HG03095 (cell line): Measurements from ENCODE around the gene THOC3.
"Not testable (repeated sequence)": the region's sequence is repeated elsewhere in the genome, so short reads cannot be mapped to it uniquely, and the experiment has no call there.

Source experiments
- ATAC-seq: cut with Tn5 transposase; IDR thresholded peaks from one replicate; pipeline ENCODE4 v1.9.1; 2021; ENCODE audit warnings: moderate library complexity; ENCODE audit not compliant: unreplicated experiment

Gene THOC3, protein sequence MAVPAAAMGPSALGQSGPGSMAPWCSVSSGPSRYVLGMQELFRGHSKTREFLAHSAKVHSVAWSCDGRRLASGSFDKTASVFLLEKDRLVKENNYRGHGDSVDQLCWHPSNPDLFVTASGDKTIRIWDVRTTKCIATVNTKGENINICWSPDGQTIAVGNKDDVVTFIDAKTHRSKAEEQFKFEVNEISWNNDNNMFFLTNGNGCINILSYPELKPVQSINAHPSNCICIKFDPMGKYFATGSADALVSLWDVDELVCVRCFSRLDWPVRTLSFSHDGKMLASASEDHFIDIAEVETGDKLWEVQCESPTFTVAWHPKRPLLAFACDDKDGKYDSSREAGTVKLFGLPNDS

DNA sequence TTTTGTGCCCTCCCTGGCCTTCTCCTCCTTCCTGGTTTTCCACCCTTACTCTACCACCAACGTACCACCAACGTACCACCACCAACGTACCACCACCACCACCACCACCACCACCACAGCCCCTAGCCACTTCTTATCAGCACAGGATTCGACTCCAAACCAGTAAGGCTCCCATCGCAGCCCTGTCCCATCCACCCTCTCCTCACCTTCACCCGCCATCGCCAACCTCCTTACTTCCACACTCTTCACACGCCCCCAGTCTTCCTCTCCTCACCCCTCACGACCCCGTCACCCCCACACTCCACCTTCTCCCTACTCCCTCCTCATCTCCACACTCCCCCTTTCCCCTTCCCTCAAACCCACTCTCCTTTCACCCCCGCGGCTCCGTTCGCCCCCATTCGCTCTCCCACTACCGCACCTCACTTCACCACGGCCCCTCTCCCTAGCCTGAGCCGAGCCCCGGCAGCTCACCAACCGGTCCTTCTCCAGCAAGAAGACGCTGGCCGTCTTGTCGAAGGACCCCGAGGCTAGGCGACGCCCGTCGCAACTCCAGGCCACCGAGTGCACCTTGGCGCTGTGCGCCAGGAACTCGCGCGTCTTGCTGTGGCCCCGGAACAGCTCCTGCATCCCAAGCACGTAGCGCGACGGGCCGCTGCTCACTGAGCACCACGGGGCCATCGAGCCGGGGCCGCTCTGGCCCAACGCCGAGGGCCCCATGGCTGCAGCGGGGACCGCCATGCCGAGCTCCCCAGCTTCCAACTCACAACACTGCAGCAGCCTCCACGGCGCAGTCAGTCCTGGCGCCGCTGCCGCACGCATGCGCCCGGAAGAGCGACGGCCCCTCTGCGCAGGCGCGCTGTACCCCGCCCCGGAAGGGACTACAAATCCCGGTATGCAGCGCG is at the start of gene THOC3:
TSS of gene THOC3 (minus strand) at position 845 of the 902 bp plus-strand sequence. CDS start at position 738, 107 bp downstream.
- peak; percentile 98 for ATAC-seq

- ATAC-seq: not testable (repeated sequence)
Observed at GRCh38 chr5:176017324-176017723, 49.2 kb upstream of the THOC3 start.

DNA sequence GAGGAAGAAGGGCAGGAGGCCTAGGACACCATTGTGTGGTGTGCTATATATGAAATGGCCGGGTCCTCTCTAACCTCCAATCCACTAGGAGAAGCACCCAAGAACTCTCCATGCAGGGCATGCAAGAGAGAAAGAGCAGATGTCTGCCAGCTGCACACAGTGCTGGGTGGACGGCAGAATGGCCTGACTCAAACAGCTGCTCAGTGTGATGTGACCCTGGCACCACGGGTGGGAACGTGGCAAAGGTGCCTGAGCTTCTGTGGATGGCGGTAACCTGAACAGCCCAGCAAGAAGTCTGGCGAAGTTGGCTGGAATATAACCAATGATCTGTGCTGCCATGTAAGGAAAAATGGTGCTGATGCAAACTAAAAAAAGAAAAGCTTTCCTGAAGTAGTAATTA is 46.2 kb upstream of the THOC3 start:
- ATAC-seq: not testable (repeated sequence)

- not testable (repeated sequence) for ATAC-seq
Observed at GRCh38 chr5:176011088-176011487, 43.0 kb upstream of the THOC3 start.

GRCh38 chr5:176010202-176010601 is 42.1 kb upstream of the THOC3 start:
- ATAC-seq: not testable (repeated sequence)

- not testable (repeated sequence) for ATAC-seq
Observed at GRCh38 chr5:176007220-176007619, 39.1 kb upstream of the THOC3 start.

DNA sequence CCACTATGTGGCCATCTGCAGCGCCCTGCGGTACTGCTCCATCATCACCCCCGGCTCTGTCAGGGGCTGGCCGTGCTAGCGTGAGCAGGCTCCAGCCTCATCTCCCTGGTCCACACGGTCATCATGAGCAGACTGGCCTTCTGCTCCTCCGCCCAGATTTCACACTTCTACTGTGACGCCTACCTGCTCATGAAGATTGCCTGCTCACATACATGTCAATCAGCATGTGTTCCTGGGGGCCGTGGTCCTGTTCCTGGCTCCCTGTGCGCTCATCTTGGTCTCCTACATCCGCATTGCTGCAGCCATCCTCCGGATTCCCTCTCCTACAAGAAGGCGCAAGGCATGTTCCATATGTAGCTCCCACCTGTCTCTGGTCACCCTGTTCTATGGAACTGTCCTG is 38.7 kb upstream of the THOC3 start:
- ATAC-seq: not testable (repeated sequence)

- ATAC-seq: not testable (repeated sequence)
Observed at GRCh38 chr5:175997979-175998378, 29.9 kb upstream of the THOC3 start.

DNA sequence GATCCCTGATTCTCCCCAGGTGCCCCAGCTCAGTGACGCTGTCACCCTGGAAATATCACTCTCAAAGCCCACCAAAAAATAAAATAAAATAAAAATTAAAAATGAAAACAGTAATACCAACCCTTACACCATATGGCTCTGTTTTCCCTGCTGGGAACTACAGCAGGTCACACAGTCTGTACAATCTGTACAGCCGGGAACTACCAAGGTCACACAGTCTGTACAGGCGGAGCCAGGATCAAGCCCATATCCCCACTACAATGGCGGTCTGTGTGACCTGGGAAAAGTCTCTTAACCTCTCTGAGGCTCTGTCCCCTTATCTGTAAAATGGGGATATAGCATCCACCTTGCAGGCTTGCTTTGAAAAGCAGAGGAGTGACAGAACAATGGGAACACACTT is 29.4 kb upstream of the THOC3 start:
- not testable (repeated sequence) for ATAC-seq

GRCh38 chr5:175996791-175997190 is 28.7 kb upstream of the THOC3 start:
- ATAC-seq: not testable (repeated sequence)

DNA sequence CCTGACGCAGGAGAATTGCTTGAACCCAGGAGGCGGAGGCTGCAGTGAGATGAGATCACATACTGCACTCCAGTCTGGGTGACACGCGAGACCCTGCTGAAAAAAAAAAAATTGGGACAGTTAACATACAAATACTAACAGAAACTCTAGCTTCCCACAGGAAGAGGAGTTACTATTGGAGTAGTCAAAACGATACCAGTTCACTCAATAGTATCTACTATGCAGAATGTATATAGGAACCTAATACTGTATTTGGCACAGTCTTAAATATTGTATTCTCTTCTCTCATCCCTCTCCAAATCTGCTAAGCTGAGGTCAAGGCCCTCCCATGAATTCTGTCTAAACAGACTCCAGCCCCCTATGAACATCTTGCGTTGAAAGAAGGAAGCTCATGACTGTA is 27.4 kb upstream of the THOC3 start:
- not testable (repeated sequence) for ATAC-seq

- ATAC-seq: not testable (repeated sequence)
Observed at GRCh38 chr5:175979371-175979995, 11.4 kb upstream of the THOC3 start.

DNA sequence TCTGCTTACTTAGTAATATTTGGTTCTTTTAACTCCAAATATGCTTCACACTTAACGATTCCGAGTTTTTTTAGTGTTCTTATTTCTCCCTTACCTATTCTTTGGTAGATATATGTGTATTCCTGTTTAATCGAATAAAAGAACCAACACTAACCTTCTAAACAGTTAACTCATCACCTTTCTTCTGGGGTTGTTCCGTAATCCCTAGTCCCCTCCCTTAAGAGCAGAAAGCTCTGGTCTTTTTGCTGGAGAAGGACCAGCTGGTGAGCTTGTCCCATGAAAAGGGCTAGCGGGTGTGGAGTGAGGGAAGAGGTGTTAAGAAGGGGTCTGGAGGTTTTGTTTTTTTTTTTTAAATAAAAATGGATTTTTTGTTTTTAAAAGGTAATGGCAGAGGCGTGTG is 266 bp upstream of the THOC3 start:
- ATAC-seq: peak; percentile 26

- ATAC-seq: not testable (repeated sequence)
Observed at GRCh38 chr5:175962329-175962728, 5.8 kb downstream of the THOC3 start.

- ATAC-seq: not testable (repeated sequence)
Observed at GRCh38 chr5:175960228-175960627, 7.9 kb downstream of the THOC3 start.

GRCh38 chr5:175958515-175958914 is 9.6 kb downstream of the THOC3 start:
- ATAC-seq: not testable (repeated sequence)

DNA sequence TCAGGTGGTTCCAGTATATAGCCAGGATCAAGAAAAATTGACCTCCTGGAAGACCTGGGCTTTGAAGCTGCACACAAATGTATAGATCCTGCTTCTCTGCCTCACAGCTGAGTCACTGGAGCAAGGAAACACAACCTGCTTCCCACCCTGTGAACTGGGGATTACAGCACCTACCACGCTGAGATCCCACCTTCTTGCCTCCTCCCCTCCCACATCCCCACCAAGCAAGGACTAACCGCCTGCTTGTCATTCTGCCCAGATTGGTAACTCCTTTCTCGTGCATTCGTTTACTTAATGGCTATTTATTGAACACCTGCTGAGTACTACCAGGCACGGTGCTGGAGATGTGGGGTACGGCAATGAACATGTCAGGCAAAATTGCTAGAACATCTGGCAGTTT is 14.0 kb downstream of the THOC3 start:
- not testable (repeated sequence) for ATAC-seq

- ATAC-seq: not testable (repeated sequence)
Observed at GRCh38 chr5:175952810-175953209, 15.3 kb downstream of the THOC3 start.

- peak; percentile 69 for ATAC-seq
Observed at GRCh38 chr5:175951339-175951969, 16.7 kb downstream of the THOC3 start.

GRCh38 chr5:175948329-175949108 is 19.6 kb downstream of the THOC3 start:
- not testable (repeated sequence) for ATAC-seq
